NB4 (cell line): Measurements from ENCODE around the gene GLI1.

ENCODE experiments used
- MYC ChIP-seq: IDR thresholded peaks from 2 replicates; pipeline ENCODE4 v1.6.1; 2011; ENCODE audit warnings: low read depth, low read length
- POLR2A ChIP-seq: IDR thresholded peaks from 2 replicates; pipeline ENCODE4 v1.6.1; 2011; ENCODE audit warnings: mild to moderate bottlenecking; ENCODE audit not compliant: insufficient read length; ENCODE audit errors: extremely low read depth
- TF ChIP-seq, protein P1 (sequence below): IDR thresholded peaks from one replicate; pipeline ENCODE4 v1.5.1; 2012; ENCODE audit warnings: low read depth, low read length
- TF ChIP-seq, protein P2 (sequence below): IDR thresholded peaks from 2 replicates; pipeline ENCODE4 v1.6.1; 2011; ENCODE audit warnings: low read depth, low read length

GRCh38 chr12:57476162-57476992, 16.8 kb downstream of the GLI1 start:
- TF ChIP-seq, protein P1, sequence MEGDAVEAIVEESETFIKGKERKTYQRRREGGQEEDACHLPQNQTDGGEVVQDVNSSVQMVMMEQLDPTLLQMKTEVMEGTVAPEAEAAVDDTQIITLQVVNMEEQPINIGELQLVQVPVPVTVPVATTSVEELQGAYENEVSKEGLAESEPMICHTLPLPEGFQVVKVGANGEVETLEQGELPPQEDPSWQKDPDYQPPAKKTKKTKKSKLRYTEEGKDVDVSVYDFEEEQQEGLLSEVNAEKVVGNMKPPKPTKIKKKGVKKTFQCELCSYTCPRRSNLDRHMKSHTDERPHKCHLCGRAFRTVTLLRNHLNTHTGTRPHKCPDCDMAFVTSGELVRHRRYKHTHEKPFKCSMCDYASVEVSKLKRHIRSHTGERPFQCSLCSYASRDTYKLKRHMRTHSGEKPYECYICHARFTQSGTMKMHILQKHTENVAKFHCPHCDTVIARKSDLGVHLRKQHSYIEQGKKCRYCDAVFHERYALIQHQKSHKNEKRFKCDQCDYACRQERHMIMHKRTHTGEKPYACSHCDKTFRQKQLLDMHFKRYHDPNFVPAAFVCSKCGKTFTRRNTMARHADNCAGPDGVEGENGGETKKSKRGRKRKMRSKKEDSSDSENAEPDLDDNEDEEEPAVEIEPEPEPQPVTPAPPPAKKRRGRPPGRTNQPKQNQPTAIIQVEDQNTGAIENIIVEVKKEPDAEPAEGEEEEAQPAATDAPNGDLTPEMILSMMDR: peak; percentile 24
- TF ChIP-seq POLR2A (no peak), MYC (no peak)
- TF ChIP-seq, protein P2, sequence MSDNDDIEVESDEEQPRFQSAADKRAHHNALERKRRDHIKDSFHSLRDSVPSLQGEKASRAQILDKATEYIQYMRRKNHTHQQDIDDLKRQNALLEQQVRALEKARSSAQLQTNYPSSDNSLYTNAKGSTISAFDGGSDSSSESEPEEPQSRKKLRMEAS: no peak
